ENCODE measurements around the gene ADGRV1. TPM values are rescaled to one million over a fixed set of nuclear protein-coding genes. Genes with fewer than 3 reads are reported as not detected.

ADGRV1 gene
- total RNA-seq, 2 experiments from 2014 or later: not detected

DNA sequence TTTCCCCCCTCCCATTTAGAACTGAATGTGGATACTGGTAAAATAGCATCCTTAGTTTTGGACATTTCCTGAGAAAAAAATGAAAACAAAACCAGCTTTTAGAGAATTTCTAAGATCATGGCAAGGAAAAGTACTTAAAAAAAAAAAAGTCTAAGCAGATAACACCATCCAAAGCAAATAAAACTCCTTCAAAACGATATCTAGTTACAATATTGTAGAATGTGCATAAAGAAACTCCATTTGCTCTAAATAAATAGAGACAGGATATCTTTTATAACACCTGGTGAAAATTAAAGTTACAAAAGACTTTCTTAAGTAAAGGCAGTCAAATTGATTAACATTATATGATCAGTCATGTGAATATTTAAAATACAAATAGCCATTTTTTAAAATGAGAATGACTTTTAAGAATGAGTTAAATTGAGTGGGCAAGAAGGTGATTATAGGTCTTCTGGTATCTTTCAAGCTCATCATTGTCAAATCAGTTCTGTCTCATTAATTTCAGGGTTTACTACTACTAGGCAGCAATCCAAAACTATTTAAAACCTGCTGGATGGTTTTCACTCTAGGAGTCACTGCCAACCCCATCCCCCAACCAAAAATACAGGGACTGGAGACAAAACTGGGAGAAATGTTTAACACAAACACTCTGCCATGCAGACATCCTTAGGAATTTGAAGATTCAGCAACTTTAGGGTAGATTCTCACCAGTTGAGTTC lies 382.6 kb downstream of the ADGRV1 start:
- intact Hi-C loops (cut with micrococcal nuclease; ENCODE audit: unreplicated experiment): no loop called here
- no peaks in the 10 kb centered on the region for H3K36me3 ChIP-seq (ENCODE audit: insufficient read depth, low read length)
- no TSS peak for BruUV-seq (replicated peaks)
- POLR2A ChIA-PET: interaction anchor here (1.0 kb wide), 1 partner anchor 81 kb away, joined by 3 read pairs; no protein-coding TSS in a partner anchor
- no peaks in the 10 kb centered on the region for H4K20me1 ChIP-seq (ENCODE audit: insufficient read depth, low read length)
- H3K79me2 ChIP-seq (ENCODE audit: insufficient read depth, low read depth, low read length): no peaks in the 10 kb centered on the region
- H3K4me1 ChIP-seq (ENCODE audit: insufficient read depth, low read length, poor library complexity, severe bottlenecking): no peaks in the 10 kb centered on the region
- TF ChIP-seq, protein P1, sequence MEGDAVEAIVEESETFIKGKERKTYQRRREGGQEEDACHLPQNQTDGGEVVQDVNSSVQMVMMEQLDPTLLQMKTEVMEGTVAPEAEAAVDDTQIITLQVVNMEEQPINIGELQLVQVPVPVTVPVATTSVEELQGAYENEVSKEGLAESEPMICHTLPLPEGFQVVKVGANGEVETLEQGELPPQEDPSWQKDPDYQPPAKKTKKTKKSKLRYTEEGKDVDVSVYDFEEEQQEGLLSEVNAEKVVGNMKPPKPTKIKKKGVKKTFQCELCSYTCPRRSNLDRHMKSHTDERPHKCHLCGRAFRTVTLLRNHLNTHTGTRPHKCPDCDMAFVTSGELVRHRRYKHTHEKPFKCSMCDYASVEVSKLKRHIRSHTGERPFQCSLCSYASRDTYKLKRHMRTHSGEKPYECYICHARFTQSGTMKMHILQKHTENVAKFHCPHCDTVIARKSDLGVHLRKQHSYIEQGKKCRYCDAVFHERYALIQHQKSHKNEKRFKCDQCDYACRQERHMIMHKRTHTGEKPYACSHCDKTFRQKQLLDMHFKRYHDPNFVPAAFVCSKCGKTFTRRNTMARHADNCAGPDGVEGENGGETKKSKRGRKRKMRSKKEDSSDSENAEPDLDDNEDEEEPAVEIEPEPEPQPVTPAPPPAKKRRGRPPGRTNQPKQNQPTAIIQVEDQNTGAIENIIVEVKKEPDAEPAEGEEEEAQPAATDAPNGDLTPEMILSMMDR (conservative IDR thresholded peaks at IDR 0.05; ENCODE audit: low read length): no peak
- TF ChIP-seq EZH2phosphoT487 (IDR thresholded peaks at IDR 0.05; ENCODE audit: borderline replicate concordance, low read depth, low read length): no peak
- H2AFZ ChIP-seq (ENCODE audit: low read length): no peak overlapping the region
- no peak overlapping the region for H3K4me3 ChIP-seq (ENCODE audit: low read depth, low read length, poor library complexity, severe bottlenecking)
- no peak overlapping the region for H3K27ac ChIP-seq (ENCODE audit: low read depth, low read length, poor library complexity, severe bottlenecking)
- no peak overlapping the region for H3K4me2 ChIP-seq (ENCODE audit: low read length)
- DNase-seq (ENCODE audit: low spot score): no peak
- CTCF ChIA-PET (ENCODE audit: unreplicated experiment): no interaction called here
- no peaks in the 10 kb centered on the region for H3K9me3 ChIP-seq (ENCODE audit: low read length)
- H3K9me2 ChIP-seq (ENCODE audit: insufficient read depth, low read length): no peaks in the 10 kb centered on the region

DNA sequence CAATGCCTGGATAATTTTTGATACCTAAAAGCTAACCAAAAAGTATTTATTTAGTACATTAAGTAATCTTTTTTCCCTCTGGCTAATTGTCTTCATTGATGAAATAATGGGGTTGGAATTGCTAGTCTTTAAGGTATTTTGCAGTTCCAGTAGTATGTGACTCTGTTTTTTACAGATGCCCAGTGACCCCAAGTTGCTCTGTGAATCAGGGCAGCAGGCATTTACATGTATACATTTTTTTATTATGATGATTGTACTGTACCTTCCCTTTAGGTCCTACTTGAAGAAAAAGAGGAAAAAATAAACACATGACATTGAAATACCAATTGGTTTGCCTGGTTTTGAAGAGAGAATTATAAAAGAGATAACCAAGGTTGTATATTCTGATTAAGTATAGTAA lies 385.5 kb downstream of the ADGRV1 start:
- CTCF ChIA-PET (ENCODE audit: unreplicated experiment): no interaction called here
- Histone ChIP-seq H3K4me1 (ENCODE audit: insufficient read depth, low read length, poor library complexity, severe bottlenecking) (no peaks in the 10 kb centered on the region), H3K9me2 (ENCODE audit: insufficient read depth, low read length) (no peaks in the 10 kb centered on the region), H3K79me2 (ENCODE audit: insufficient read depth, low read depth, low read length) (no peaks in the 10 kb centered on the region), H4K20me1 (ENCODE audit: insufficient read depth, low read length) (no peaks in the 10 kb centered on the region), H2AFZ (ENCODE audit: low read length) (no peak overlapping the region), H3K36me3 (ENCODE audit: insufficient read depth, low read length) (no peaks in the 10 kb centered on the region), H3K27ac (ENCODE audit: low read depth, low read length, poor library complexity, severe bottlenecking) (no peak overlapping the region), H3K9me3 (ENCODE audit: low read length) (no peaks in the 10 kb centered on the region), H3K4me2 (ENCODE audit: low read length) (no peak overlapping the region), H3K4me3 (ENCODE audit: low read depth, low read length, poor library complexity, severe bottlenecking) (no peak overlapping the region)
- no TSS peak for BruUV-seq (replicated peaks)
- DNase-seq (ENCODE audit: low spot score): no peak
- intact Hi-C loops (cut with micrococcal nuclease; ENCODE audit: unreplicated experiment): no loop called here
- TF ChIP-seq, protein P1 (conservative IDR thresholded peaks at IDR 0.05; ENCODE audit: low read length): no peak
- TF ChIP-seq EZH2phosphoT487 (IDR thresholded peaks at IDR 0.05; ENCODE audit: borderline replicate concordance, low read depth, low read length): no peak
- POLR2A ChIA-PET: interaction anchor here (1.1 kb wide), 1 partner anchor 18 kb away, joined by 4 read pairs; no protein-coding TSS in a partner anchor

DNA sequence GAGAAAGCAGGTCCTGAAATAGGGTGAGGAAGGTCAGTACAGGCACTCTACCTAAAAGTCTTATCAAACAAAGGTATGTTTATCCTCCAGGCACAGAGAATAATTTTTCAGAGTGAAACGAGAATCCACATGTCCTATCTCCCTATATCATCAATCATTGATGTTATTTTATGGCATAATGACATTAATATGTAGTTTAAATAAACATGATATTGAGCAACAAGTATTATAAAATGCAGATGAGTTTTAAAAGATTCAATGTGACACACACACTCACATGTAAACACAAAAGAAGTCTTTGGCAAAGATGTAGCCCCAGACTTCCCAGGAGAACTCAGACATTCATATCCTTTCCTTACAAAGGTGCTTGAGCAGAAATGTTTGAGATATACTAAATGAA lies 389.1 kb downstream of the ADGRV1 start:
- no peaks in the 10 kb centered on the region for H3K4me1 ChIP-seq (ENCODE audit: insufficient read depth, low read length, poor library complexity, severe bottlenecking)
- ChIA-PET POLR2A (interaction anchor here (0.9 kb wide), 1 partner anchor 123 kb away, joined by 3 read pairs; no protein-coding TSS in a partner anchor), CTCF (ENCODE audit: unreplicated experiment) (no interaction called here)
- H3K79me2 ChIP-seq (ENCODE audit: insufficient read depth, low read depth, low read length): no peaks in the 10 kb centered on the region
- BruUV-seq (replicated peaks): no TSS peak
- H4K20me1 ChIP-seq (ENCODE audit: insufficient read depth, low read length): no peaks in the 10 kb centered on the region
- no peaks in the 10 kb centered on the region for H3K9me3 ChIP-seq (ENCODE audit: low read length)
- no peaks in the 10 kb centered on the region for H3K9me2 ChIP-seq (ENCODE audit: insufficient read depth, low read length)
- H3K27ac ChIP-seq (ENCODE audit: low read depth, low read length, poor library complexity, severe bottlenecking): no peak overlapping the region
- H3K4me2 ChIP-seq (ENCODE audit: low read length): no peak overlapping the region
- intact Hi-C loops (cut with micrococcal nuclease; ENCODE audit: unreplicated experiment): no loop called here
- no peak for TF ChIP-seq EZH2phosphoT487 (IDR thresholded peaks at IDR 0.05; ENCODE audit: borderline replicate concordance, low read depth, low read length)
- TF ChIP-seq, protein P1 (conservative IDR thresholded peaks at IDR 0.05; ENCODE audit: low read length): no peak
- no peak overlapping the region for H3K4me3 ChIP-seq (ENCODE audit: low read depth, low read length, poor library complexity, severe bottlenecking)
- DNase-seq (ENCODE audit: low spot score): no peak
- no peaks in the 10 kb centered on the region for H3K36me3 ChIP-seq (ENCODE audit: insufficient read depth, low read length)
- H2AFZ ChIP-seq (ENCODE audit: low read length): no peak overlapping the region
